CD4-positive, alpha-beta T cell (primary cell): ENCODE measurements around the gene TSHZ2. TPM values are rescaled to one million over a fixed set of nuclear protein-coding genes. Genes with fewer than 3 reads are reported as not detected.

Experiments
- ATAC-seq: fragments of 200-7000 bp; cut with Tn5 transposase; one replicate; pipeline ENCODE4 v1.10.0; 2022; ENCODE audit warnings: mild to moderate bottlenecking; ENCODE audit not compliant: poor library complexity
- CTCF ChIA-PET: fragments of 350-600 bp; sonication (Branson Sonifier 250); formaldehyde crosslinking; loops from one replicate; lab custom pipeline; 2021; ENCODE audit warnings: antibody characterized with exemption, inconsistent platforms; lab: Charles Lee
- POLR2A ChIA-PET: fragments of 350-600 bp; sonication (Branson Sonifier 250); formaldehyde crosslinking; loops from one replicate; lab custom pipeline; 2021; ENCODE audit warnings: antibody characterized with exemption, inconsistent platforms; lab: Charles Lee
- DNase-seq, 14 experiments: peaks; one replicate each; pipeline ENCODE4 v3.0.0-alpha.2; 2013 to 2020; ENCODE audit warnings: mixed read lengths in 2 of 14
- H3K27ac ChIP-seq, 2 donors: one replicate each; pipeline versions ENCODE4 v1.5.1 to v1.7.0; 2013; ENCODE audit warnings: low read length in 2 of 2, low read depth in 1 of 2, mild to moderate bottlenecking in 1 of 2
- H3K27me3 ChIP-seq, 2 experiments: 1 replicate in 1 of 2; 2 replicates in 1 of 2; pipeline versions ENCODE4 v1.6.1 to v1.7.0; 2013; ENCODE audit warnings: low read length in 2 of 2, control low read depth in 1 of 2, mild to moderate bottlenecking in 1 of 2, moderate library complexity in 1 of 2; ENCODE audit not compliant: insufficient read depth in 2 of 2, control insufficient read depth in 1 of 2
- H3K36me3 ChIP-seq: one replicate; pipeline ENCODE4 v1.6.1; 2013; ENCODE audit warnings: low read length, control low read depth; ENCODE audit not compliant: insufficient read depth
- H3K4me1 ChIP-seq: one replicate; pipeline ENCODE4 v1.6.1; 2013; ENCODE audit warnings: low read length, control low read depth; ENCODE audit not compliant: insufficient read depth
- H3K4me3 ChIP-seq: one replicate; pipeline ENCODE4 v1.5.1; 2013; ENCODE audit warnings: mild to moderate bottlenecking, low read length, moderate library complexity
- H3K9me3 ChIP-seq, 2 experiments: 1 replicate in 1 of 2; 2 replicates in 1 of 2; pipeline versions ENCODE4 v1.6.1 to v1.7.0; 2013; ENCODE audit warnings: low read length in 2 of 2, mild to moderate bottlenecking in 2 of 2, control low read depth in 1 of 2, moderate library complexity in 1 of 2; ENCODE audit not compliant: control insufficient read depth in 1 of 2, insufficient read depth in 1 of 2
- H3K27ac Mint-ChIP-seq: one replicate; pipeline ENCODE4 v1.8.0; 2020; ENCODE audit warnings: mixed read lengths
- H3K27me3 Mint-ChIP-seq: one replicate; pipeline ENCODE4 v1.8.0; 2021; ENCODE audit warnings: mixed read lengths
- H3K36me3 Mint-ChIP-seq: one replicate; pipeline ENCODE4 v1.8.0; 2021; ENCODE audit warnings: low read depth, mixed read lengths
- H3K4me1 Mint-ChIP-seq: one replicate; pipeline ENCODE4 v1.8.0; 2021; ENCODE audit warnings: low read depth, mixed read lengths
- H3K4me3 Mint-ChIP-seq: one replicate; pipeline ENCODE4 v1.8.0; 2020; ENCODE audit warnings: mild to moderate bottlenecking, mixed read lengths
- H3K9me3 Mint-ChIP-seq: one replicate; pipeline ENCODE4 v1.8.0; 2020; ENCODE audit warnings: mixed read lengths
- intact Hi-C, 2 experiments: fragments of 100-400 bp; cut with DNase I in 1 of 2; cut with micrococcal nuclease in 1 of 2; formaldehyde crosslinking; loops; one replicate each; pipeline versions ENCODE4 v1.15.1 to v1.9.0; 2023 to 2025; cut with DNase I, micrococcal nuclease
- total RNA-seq, 174 experiments: library from RNA in 2 of 174; stranded (reverse) in 2 of 174; gene quantifications; one replicate each; pipeline ENCODE4 v1.2.3 and lab custom pipeline; 2021 to 2026
- TF ChIP-seq, protein P1 (sequence below): fragments of 200-600 bp; IDR thresholded peaks from one replicate; pipeline ENCODE4 v1.8.0; 2022; ENCODE audit warnings: antibody characterized with exemption, mild to moderate bottlenecking

The TSHZ2 gene
- total RNA-seq, 2 experiments from 2014 or later = 26.1 to 27.4 TPM

GRCh38 chr20:53068241-53068640, 96.1 kb downstream of the TSHZ2 start:
- Mint-ChIP-seq H3K36me3 (peaks cover 8% of the 10 kb centered on the region), H3K9me3 (no peaks in the 10 kb centered on the region), H3K4me1 (peaks cover 20% of the 10 kb centered on the region), H3K4me3 (no peak overlapping the region), H3K27ac (no peak overlapping the region), H3K27me3 (no peaks in the 10 kb centered on the region)
- ChIA-PET CTCF (no interaction called here), POLR2A (no interaction called here)
- intact Hi-C loops = no loop called here
- Histone ChIP-seq H3K36me3 (no peaks in the 10 kb centered on the region), H3K9me3 (no peaks in the 10 kb centered on the region), H3K27ac (no peak overlapping the region), H3K27me3 (peaks cover 0 to 4% of the 10 kb centered on the region in 2 experiments), H3K4me3 (no peak overlapping the region), H3K4me1 (no peaks in the 10 kb centered on the region)
- no peak for ATAC-seq
- no peak for DNase-seq
- TF ChIP-seq, protein P1, sequence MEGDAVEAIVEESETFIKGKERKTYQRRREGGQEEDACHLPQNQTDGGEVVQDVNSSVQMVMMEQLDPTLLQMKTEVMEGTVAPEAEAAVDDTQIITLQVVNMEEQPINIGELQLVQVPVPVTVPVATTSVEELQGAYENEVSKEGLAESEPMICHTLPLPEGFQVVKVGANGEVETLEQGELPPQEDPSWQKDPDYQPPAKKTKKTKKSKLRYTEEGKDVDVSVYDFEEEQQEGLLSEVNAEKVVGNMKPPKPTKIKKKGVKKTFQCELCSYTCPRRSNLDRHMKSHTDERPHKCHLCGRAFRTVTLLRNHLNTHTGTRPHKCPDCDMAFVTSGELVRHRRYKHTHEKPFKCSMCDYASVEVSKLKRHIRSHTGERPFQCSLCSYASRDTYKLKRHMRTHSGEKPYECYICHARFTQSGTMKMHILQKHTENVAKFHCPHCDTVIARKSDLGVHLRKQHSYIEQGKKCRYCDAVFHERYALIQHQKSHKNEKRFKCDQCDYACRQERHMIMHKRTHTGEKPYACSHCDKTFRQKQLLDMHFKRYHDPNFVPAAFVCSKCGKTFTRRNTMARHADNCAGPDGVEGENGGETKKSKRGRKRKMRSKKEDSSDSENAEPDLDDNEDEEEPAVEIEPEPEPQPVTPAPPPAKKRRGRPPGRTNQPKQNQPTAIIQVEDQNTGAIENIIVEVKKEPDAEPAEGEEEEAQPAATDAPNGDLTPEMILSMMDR = no peak

DNA sequence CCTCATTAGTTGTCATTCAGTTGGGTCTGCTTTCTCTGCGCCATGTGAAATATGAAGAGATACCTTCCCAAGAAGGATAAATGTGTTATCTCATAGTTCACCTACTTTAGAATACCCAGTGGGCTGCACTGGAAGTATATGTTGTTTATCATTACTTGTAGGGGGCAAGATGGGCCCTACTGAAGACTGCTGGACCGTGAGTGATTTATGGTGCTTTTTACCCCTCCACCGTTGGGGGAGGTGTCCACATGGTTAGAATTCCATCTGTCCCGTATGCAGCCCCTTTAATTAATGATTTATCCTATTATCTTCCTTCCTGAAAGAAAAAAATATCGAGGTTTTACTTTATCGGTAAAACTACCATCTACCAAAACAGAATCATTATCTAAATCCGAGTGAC, 97.0 kb downstream of the TSHZ2 start:
- ATAC-seq = no peak
- Mint-ChIP-seq H3K4me3 (no peak overlapping the region), H3K27ac (peak overlapping the region; percentile 54), H3K4me1 (peaks cover 24% of the 10 kb centered on the region), H3K27me3 (no peaks in the 10 kb centered on the region), H3K9me3 (no peaks in the 10 kb centered on the region), H3K36me3 (peaks cover 8% of the 10 kb centered on the region)
- no peaks in the 10 kb centered on the region for H3K36me3 ChIP-seq
- intact Hi-C loops = no loop called here
- H3K27me3 ChIP-seq = peaks cover 0 to 4% of the 10 kb centered on the region in 2 experiments
- ChIA-PET CTCF (no interaction called here), POLR2A (no interaction called here)
- DNase-seq = no peak
- TF ChIP-seq, protein P1 = no peak
- H3K9me3 ChIP-seq = no peaks in the 10 kb centered on the region
- no peak overlapping the region for H3K4me3 ChIP-seq
- no peaks in the 10 kb centered on the region for H3K4me1 ChIP-seq
- H3K27ac ChIP-seq = no peak overlapping the region

GRCh38 chr20:53070224-53070623, 98.1 kb downstream of the TSHZ2 start:
- intact Hi-C loops = no loop called here
- Mint-ChIP-seq H3K9me3 (no peaks in the 10 kb centered on the region), H3K4me3 (no peak overlapping the region), H3K27me3 (no peaks in the 10 kb centered on the region), H3K36me3 (peaks cover 8% of the 10 kb centered on the region), H3K4me1 (peaks cover 27% of the 10 kb centered on the region), H3K27ac (peak overlapping the region; percentile 78)
- ChIA-PET CTCF (no interaction called here), POLR2A (interaction anchor here (1.0 to 2.2 kb wide), 4 partner anchors 9 to 69 kb away, joined by 3 to 9 read pairs (median 4); no protein-coding TSS in a partner anchor)
- H3K4me1 ChIP-seq = no peaks in the 10 kb centered on the region
- ATAC-seq (no peak), DNase-seq (no peak)
- peaks cover 0 to 4% of the 10 kb centered on the region in 2 experiments for H3K27me3 ChIP-seq
- no peaks in the 10 kb centered on the region for H3K36me3 ChIP-seq
- H3K4me3 ChIP-seq = no peak overlapping the region
- no peaks in the 10 kb centered on the region for H3K9me3 ChIP-seq
- peak overlapping the region in 1 of 2 donors; percentile 24 for H3K27ac ChIP-seq
- TF ChIP-seq, protein P1 = no peak
